GM12874 (cell line): ENCODE measurements around the gene SAMD11.

Source experiments
- CTCF ChIP-seq: IDR thresholded peaks from 2 replicates; pipeline ENCODE4 v1.5.1; 2011; ENCODE audit warnings: low read depth, mild to moderate bottlenecking, control low read depth, low read length, moderate library complexity; ENCODE audit not compliant: insufficient read depth

SAMD11 gene

GRCh38 chr1:962381-963300, 38.9 kb downstream of the SAMD11 start:
- no peak for TF ChIP-seq CTCF

- no peak for TF ChIP-seq CTCF
These were observed 39.6 kb downstream of the SAMD11 start for GRCh38 chr1:963301-963651.

GRCh38 chr1:963746-964525, 40.2 kb downstream of the SAMD11 start:
- no peak for TF ChIP-seq CTCF

GRCh38 chr1:964691-965525, 41.2 kb downstream of the SAMD11 start:
- TF ChIP-seq CTCF = no peak

- no peak for TF ChIP-seq CTCF
These were observed 41.9 kb downstream of the SAMD11 start for GRCh38 chr1:965526-966134.

GRCh38 chr1:966135-966703, 42.5 kb downstream of the SAMD11 start, which contains the start of gene PLEKHN1:
PLEKHN1 (plus strand) TSS chr1:966482; CDS start chr1:966532, 50 bp downstream.
- no peak for TF ChIP-seq CTCF
